HCT116 (cell line): ENCODE data around the gene PKMYT1. TPM values are rescaled to one million over a fixed set of nuclear protein-coding genes. Genes with fewer than 3 reads are reported as not detected.
A peak's percentile ranks its signal among the peaks of the same experiment; 100 is the strongest.

ENCODE experiments used
- ATAC-seq: fragments of 200-7000 bp; cut with Tn5 transposase; 2 replicates; pipeline ENCODE4 v1.9.1; 2020; ENCODE audit warnings: mild to moderate bottlenecking, moderate library complexity
- BruUV-seq: library from RNA; stranded (reverse); fragments of 400-500 nt; replicated peaks from 2 replicates; lab custom pipeline; 2021; lab: Mats Ljungman, UMichigan
- CTCF ChIA-PET: fragments of 300-600 bp; sonication (Branson Sonifier 250); formaldehyde crosslinking; loops from one replicate; lab custom pipeline; 2021; ENCODE audit warnings: antibody characterized with exemption; lab: Charles Lee
- POLR2A ChIA-PET: fragments of 300-600, 350-600 bp; sonication (Branson Sonifier 250); formaldehyde crosslinking; loops from one replicate; lab custom pipeline; 2021; ENCODE audit warnings: antibody characterized with exemption; lab: Charles Lee
- RAD21 ChIA-PET, 2 experiments: fragments of 300-600 bp; sonication (Branson Sonifier 250); formaldehyde crosslinking; loops; one replicate each; lab custom pipeline; 2023; ENCODE audit warnings: low total read pairs in 2 of 2; ENCODE audit not compliant: uncharacterized antibody in 2 of 2, unreplicated experiment in 2 of 2, low non-redundant PET in 1 of 2; lab: Charles Lee
- DNase-seq: peaks from one replicate; pipeline ENCODE4 v3.0.0-alpha.2; 2010; ENCODE audit warnings: low read depth, low spot score
- H2AFZ ChIP-seq: fragments of 200-600 bp; shearing (Covaris generic), sonication (generic); 2 replicates; pipeline ENCODE4 v1.6.1; 2017; ENCODE audit warnings: low read depth, mixed run types, mixed read lengths, antibody characterized with exemption, low read length; ENCODE audit not compliant: poor library complexity, severe bottlenecking
- H3K27ac ChIP-seq: 2 replicates; pipeline ENCODE4 v1.5.1; 2012; ENCODE audit warnings: low read depth, low read length
- H3K27me3 ChIP-seq: fragments of 200-600 bp; sonication (generic); 2 replicates; pipeline ENCODE4 v1.6.1; 2016; ENCODE audit warnings: mixed run types, low read length, mixed read lengths; ENCODE audit not compliant: insufficient read depth
- H3K36me3 ChIP-seq, 2 experiments: fragments of 200-500 bp in 1 of 2; fragments of 200-600 bp in 1 of 2; sonication (Bioruptor generic) in 1 of 2; sonication (generic) in 1 of 2; 2 replicates each; pipeline versions ENCODE4 v1.5.1 to v1.6.1; 2014 to 2016; ENCODE audit warnings: low read length in 2 of 2, inconsistent platforms in 1 of 2, mixed read lengths in 1 of 2, mixed run types in 1 of 2; ENCODE audit not compliant: insufficient read depth in 2 of 2, control insufficient read depth in 1 of 2
- H3K4me1 ChIP-seq, 2 experiments: fragments of 200-600 bp in 1 of 2; sonication (generic) in 1 of 2; 2 replicates each; pipeline versions ENCODE4 v1.5.1 to v1.6.1; 2012 to 2017; ENCODE audit warnings: low read length in 2 of 2, inconsistent platforms in 1 of 2, mild to moderate bottlenecking in 1 of 2, mixed read lengths in 1 of 2, mixed run types in 1 of 2, moderate library complexity in 1 of 2; ENCODE audit not compliant: insufficient read depth in 2 of 2, control insufficient read depth in 1 of 2
- H3K4me2 ChIP-seq: fragments of 200-600 bp; sonication (generic); 2 replicates; pipeline ENCODE4 v1.6.1; 2017; ENCODE audit warnings: mixed run types, low read length, mixed read lengths
- H3K4me3 ChIP-seq, 2 experiments: fragments of 200-600 bp in 1 of 2; sonication (generic) in 1 of 2; replicated peaks in 1 of 2; 2 replicates each; pipeline ENCODE4 v1.5.1; 2011 to 2016; ENCODE audit warnings: low read length in 2 of 2, control low read depth in 1 of 2, low read depth in 1 of 2, mild to moderate bottlenecking in 1 of 2, mixed read lengths in 1 of 2, mixed run types in 1 of 2
- H3K79me2 ChIP-seq: fragments of 200-600 bp; sonication (generic); 2 replicates; pipeline ENCODE4 v1.6.1; 2017; ENCODE audit warnings: mild to moderate bottlenecking, mixed run types, low read length, moderate library complexity, mixed read lengths; ENCODE audit not compliant: insufficient read depth
- H3K9ac ChIP-seq: fragments of 200-600 bp; sonication (generic); 2 replicates; pipeline ENCODE4 v1.6.1; 2016; ENCODE audit warnings: low read length, mixed read lengths
- H3K9me2 ChIP-seq: fragments of 200-600 bp; sonication (generic), shearing (Covaris generic); 2 replicates; pipeline ENCODE4 v1.6.1; 2017; ENCODE audit warnings: mixed run types, mild to moderate bottlenecking, moderate library complexity; ENCODE audit not compliant: insufficient read depth
- H3K9me3 ChIP-seq, 2 experiments: fragments of 200-500 bp in 1 of 2; fragments of 200-600 bp in 1 of 2; sonication (Bioruptor generic) in 1 of 2; sonication (generic) in 1 of 2; 2 replicates each; pipeline ENCODE4 v1.6.1; 2014 to 2017; ENCODE audit warnings: low read length in 2 of 2, mixed read lengths in 2 of 2, inconsistent platforms in 1 of 2, low read depth in 1 of 2, mild to moderate bottlenecking in 1 of 2, mixed run types in 1 of 2, moderate library complexity in 1 of 2; ENCODE audit not compliant: control insufficient read depth in 1 of 2, insufficient read depth in 1 of 2
- H4K20me1 ChIP-seq: fragments of 200-600 bp; sonication (generic), shearing (Covaris generic); 2 replicates; pipeline ENCODE4 v1.6.1; 2017; ENCODE audit warnings: mixed run types, mild to moderate bottlenecking, moderate library complexity; ENCODE audit not compliant: insufficient read depth
- CEBPB ChIP-seq: IDR thresholded peaks from 2 replicates; pipeline ENCODE4 v1.6.1; 2012; ENCODE audit warnings: low read depth
- EGR1 ChIP-seq: IDR thresholded peaks from 2 replicates; pipeline ENCODE4 v1.6.1; 2012; ENCODE audit warnings: low read depth
- EZH2 ChIP-seq: fragments of 200-600 bp; sonication (generic); IDR thresholded peaks from 2 replicates; pipeline ENCODE4 v1.6.1; 2017; ENCODE audit warnings: antibody characterized with exemption, mixed run types
- JUND ChIP-seq: IDR thresholded peaks from 2 replicates; pipeline ENCODE4 v1.6.1; 2012
- MAX ChIP-seq: IDR thresholded peaks from 2 replicates; pipeline ENCODE4 v1.6.1; 2012
- POLR2A ChIP-seq: IDR thresholded peaks from 2 replicates; pipeline ENCODE4 v1.7.0; 2011; ENCODE audit warnings: borderline replicate concordance; ENCODE audit not compliant: insufficient read depth, insufficient read length; ENCODE audit errors: extremely low read depth
- POLR2AphosphoS5 ChIP-seq: IDR thresholded peaks from 2 replicates; pipeline ENCODE4 v1.6.1; 2011; ENCODE audit warnings: mild to moderate bottlenecking, low read depth, low read length, moderate library complexity
- REST ChIP-seq: IDR thresholded peaks from 2 replicates; pipeline ENCODE4 v1.6.1; 2012; ENCODE audit warnings: low read depth
- SP1 ChIP-seq: IDR thresholded peaks from 2 replicates; pipeline ENCODE4 v1.6.1; 2012; ENCODE audit warnings: low read depth
- SRF ChIP-seq: IDR thresholded peaks from 2 replicates; pipeline ENCODE4 v1.6.1; 2012; ENCODE audit warnings: low read depth
- YY1 ChIP-seq: IDR thresholded peaks from 2 replicates; pipeline ENCODE4 v1.6.1; 2011; ENCODE audit warnings: low read length, low read depth, moderate library complexity, mild to moderate bottlenecking; ENCODE audit not compliant: insufficient replicate concordance; ENCODE audit errors: extremely low read depth
- ZBTB33 ChIP-seq: IDR thresholded peaks from 2 replicates; pipeline ENCODE4 v1.6.1; 2011; ENCODE audit warnings: mild to moderate bottlenecking, low read length, moderate library complexity; ENCODE audit not compliant: insufficient replicate concordance; ENCODE audit errors: extremely low read depth
- intact Hi-C: fragments of 100-400 bp; cut with micrococcal nuclease; formaldehyde crosslinking; loops from 2 replicates; pipeline ENCODE4 v1.10.0; 2022
- total RNA-seq: library from RNA; stranded (reverse); gene quantifications from one replicate; pipeline ENCODE4 v1.2.1, GENCODE V29; 2021; ENCODE audit not compliant: unreplicated experiment

Gene PKMYT1
- total RNA-seq, 1 experiment from 2014 or later, result 104 TPM

GRCh38 chr16:2991566-2992261 lies 11.5 kb upstream of the PKMYT1 start (continued):
- TF ChIP-seq REST (no peak), YY1 (no peak), MAX (no peak), POLR2A (no peak), ZBTB33 (no peak), JUND (no peak)

- H3K27ac ChIP-seq, result no peak overlapping the region; the same call in 1 of the 2 replicates
- H3K4me1 ChIP-seq, result peaks cover 11 to 28% of the 10 kb centered on the region in 2 experiments
- ChIA-PET RAD21 (no interaction called here), POLR2A (interaction anchor here (0.6 kb wide), 1 partner anchor 29 kb away, joined by 3 read pairs; no protein-coding TSS in a partner anchor), CTCF (no interaction called here)
- no peak overlapping the region for H2AFZ ChIP-seq
- H3K9me2 ChIP-seq, result no peaks in the 10 kb centered on the region
- no TSS peak for BruUV-seq
- ATAC-seq, result peak; percentile 55
- intact Hi-C loops, result no loop called here
- H3K4me2 ChIP-seq, result peak overlapping the region; percentile 32
- no peaks in the 10 kb centered on the region for H3K79me2 ChIP-seq
- DNase-seq, result no peak
- no peaks in the 10 kb centered on the region for H3K9me3 ChIP-seq
- no peaks in the 10 kb centered on the region for H3K27me3 ChIP-seq
- no peaks in the 10 kb centered on the region for H3K36me3 ChIP-seq
- no peaks in the 10 kb centered on the region for H4K20me1 ChIP-seq
- no peak overlapping the region for H3K4me3 ChIP-seq
- H3K9ac ChIP-seq, result no peak overlapping the region
- TF ChIP-seq SRF (no peak), POLR2AphosphoS5 (no peak), EZH2 (no peak), CEBPB (no peak), SP1 (no peak), EGR1 (no peak), JUND (no peak)
Measured at GRCh38 chr16:2990891-2991290, 10.6 kb upstream of the PKMYT1 start.
